H1 (cell line): ENCODE measurements around the gene CLIP3. TPM values are rescaled to one million over a fixed set of nuclear protein-coding genes. Genes with fewer than 3 reads are reported as not detected.

Source experiments
- CTCF ChIA-PET: fragments of 300-600 bp; sonication (Branson Sonifier 250); formaldehyde crosslinking; loops from one replicate; lab custom pipeline; 2021; ENCODE audit not compliant: partially characterized antibody; lab: Charles Lee
- POLR2A ChIA-PET: fragments of 300-600 bp; sonication (Branson Sonifier 250); formaldehyde crosslinking; loops from one replicate; lab custom pipeline; 2021; ENCODE audit warnings: inconsistent platforms; ENCODE audit not compliant: partially characterized antibody; lab: Charles Lee
- DNase-seq, 2 experiments: peaks; one replicate each; pipeline versions ENCODE4 v3.0.0 to v3.0.0-alpha.2; 2010 to 2022; ENCODE audit warnings: low spot score in 2 of 2, low read depth in 1 of 2, mixed read lengths in 1 of 2
- FAIRE-seq: peaks from 2 replicates; lab custom pipeline; 2011; peaks lifted over from hg19 to GRCh38; lab: Jason Lieb, UNC
- H2AFZ ChIP-seq: 2 replicates; pipeline ENCODE4 v1.8.1; 2012; ENCODE audit warnings: low read length, inconsistent platforms
- H2AK5ac ChIP-seq: 2 replicates; pipeline ENCODE4 v1.6.1; 2013; ENCODE audit warnings: low read depth, low read length
- H2BK120ac ChIP-seq: replicated peaks from 2 replicates; pipeline ENCODE3; 2013; ENCODE audit warnings: low read depth, low read length, inconsistent platforms
- H2BK12ac ChIP-seq: 2 replicates; pipeline ENCODE4 v1.6.1; 2013; ENCODE audit warnings: low read depth, low read length
- H2BK15ac ChIP-seq: 2 replicates; pipeline ENCODE4 v1.6.1; 2013; ENCODE audit warnings: low read length
- H2BK20ac ChIP-seq: 2 replicates; pipeline ENCODE4 v1.6.1; 2013; ENCODE audit warnings: low read length
- H2BK5ac ChIP-seq: 2 replicates; pipeline ENCODE4 v1.6.1; 2013; ENCODE audit warnings: low read depth, low read length
- H3K14ac ChIP-seq: 2 replicates; pipeline ENCODE4 v1.6.1; 2013; ENCODE audit warnings: inconsistent platforms; ENCODE audit not compliant: insufficient read length
- H3K18ac ChIP-seq: 2 replicates; pipeline ENCODE4 v1.6.1; 2013; ENCODE audit warnings: low read length; ENCODE audit errors: extremely low read depth
- H3K23ac ChIP-seq: 2 replicates; pipeline ENCODE4 v1.6.1; 2013; ENCODE audit warnings: inconsistent platforms; ENCODE audit not compliant: insufficient read length
- H3K23me2 ChIP-seq: 2 replicates; pipeline ENCODE4 v1.6.1; 2013; ENCODE audit warnings: low read depth, low read length
- H3K27ac ChIP-seq: 2 replicates; pipeline ENCODE4 v1.6.1; 2011; ENCODE audit warnings: low read depth, low read length, inconsistent platforms
- H3K27me3 ChIP-seq, 4 experiments: replicated peaks in 1 of 4; 1 replicate in 1 of 4; 2 replicates in 3 of 4; pipeline versions ENCODE4 v1.6.1 to v1.8.1; 2011 to 2013; ENCODE audit warnings: low read length in 3 of 4, mild to moderate bottlenecking in 3 of 4, inconsistent platforms in 2 of 4, mixed read lengths in 2 of 4, moderate library complexity in 1 of 4; ENCODE audit not compliant: control insufficient read depth in 3 of 4, insufficient read depth in 3 of 4; ENCODE audit errors: extremely low read depth in 1 of 4
- H3K36me3 ChIP-seq, 4 experiments: 2 replicates each; pipeline versions ENCODE4 v1.6.1 to v1.8.1; 2011 to 2013; ENCODE audit warnings: mild to moderate bottlenecking in 4 of 4, low read length in 3 of 4, moderate library complexity in 2 of 4, control low read depth in 1 of 4, inconsistent platforms in 1 of 4; ENCODE audit not compliant: insufficient read depth in 4 of 4, control insufficient read depth in 2 of 4
- H3K4ac ChIP-seq: replicated peaks from 2 replicates; pipeline ENCODE3; 2013; ENCODE audit warnings: low read length, low read depth, mixed read lengths, inconsistent platforms; ENCODE audit not compliant: insufficient read length
- H3K4me1 ChIP-seq, 4 experiments: replicated peaks in 1 of 4; 1 replicate in 1 of 4; 2 replicates in 3 of 4; pipeline versions ENCODE4 v1.6.1 to v1.8.1; 2011 to 2013; ENCODE audit warnings: low read length in 3 of 4, inconsistent platforms in 2 of 4, mixed read lengths in 1 of 4; ENCODE audit not compliant: insufficient read depth in 4 of 4, control insufficient read depth in 3 of 4
- H3K4me2 ChIP-seq, 2 experiments: 2 replicates each; pipeline versions ENCODE4 v1.6.1 to v1.8.1; 2011 to 2013; ENCODE audit warnings: low read depth in 2 of 2, low read length in 2 of 2, control low read depth in 1 of 2, inconsistent platforms in 1 of 2, mild to moderate bottlenecking in 1 of 2; ENCODE audit not compliant: insufficient read depth in 1 of 2
- H3K4me3 ChIP-seq, 4 experiments: fragments of 200-600, 300-600 bp in 1 of 4; sonication (generic), shearing (Covaris generic), sonication (Bioruptor Twin) in 1 of 4; 2 replicates each; pipeline versions ENCODE4 v1.5.1 to v1.8.1; 2011 to 2016; ENCODE audit warnings: low read length in 4 of 4, low read depth in 3 of 4, control low read depth in 2 of 4, inconsistent platforms in 2 of 4, mild to moderate bottlenecking in 2 of 4, mixed read lengths in 1 of 4, moderate library complexity in 1 of 4; ENCODE audit not compliant: insufficient read depth in 2 of 4; ENCODE audit errors: extremely low read depth in 1 of 4
- H3K56ac ChIP-seq: replicated peaks from 2 replicates; pipeline ENCODE3; 2013; ENCODE audit warnings: low read depth, mild to moderate bottlenecking, mixed read lengths, low read length, inconsistent platforms; ENCODE audit not compliant: insufficient read length
- H3K79me1 ChIP-seq: 2 replicates; pipeline ENCODE4 v1.6.1; 2013; ENCODE audit warnings: low read depth, low read length, control low read depth
- H3K79me2 ChIP-seq, 2 experiments: 2 replicates each; pipeline versions ENCODE4 v1.6.1 to v1.8.1; 2012 to 2013; ENCODE audit warnings: low read length in 2 of 2, mild to moderate bottlenecking in 2 of 2, inconsistent platforms in 1 of 2; ENCODE audit not compliant: insufficient read depth in 2 of 2, control insufficient read depth in 1 of 2
- H3K9ac ChIP-seq, 4 experiments: replicated peaks in 1 of 4; 1 replicate in 1 of 4; 2 replicates in 3 of 4; pipeline versions ENCODE4 v1.6.1 to v1.8.1; 2011 to 2013; ENCODE audit warnings: low read depth in 3 of 4, low read length in 3 of 4, control low read depth in 2 of 4, mild to moderate bottlenecking in 2 of 4, moderate library complexity in 2 of 4, inconsistent platforms in 1 of 4; ENCODE audit errors: extremely low read depth in 1 of 4
- H3K9me3 ChIP-seq, 2 experiments: 2 replicates each; pipeline versions ENCODE4 v1.6.1 to v1.8.1; 2012 to 2013; ENCODE audit warnings: mild to moderate bottlenecking in 2 of 2, moderate library complexity in 2 of 2, control low read depth in 1 of 2, inconsistent platforms in 1 of 2, low read depth in 1 of 2, low read length in 1 of 2, mixed read lengths in 1 of 2; ENCODE audit not compliant: insufficient read depth in 2 of 2
- H4K20me1 ChIP-seq, 2 experiments: replicated peaks in 1 of 2; 2 replicates each; pipeline versions ENCODE3 to v1.8.1; 2011 to 2013; ENCODE audit warnings: inconsistent platforms in 2 of 2, low read length in 2 of 2, mild to moderate bottlenecking in 1 of 2; ENCODE audit not compliant: insufficient read depth in 2 of 2, control insufficient read depth in 1 of 2
- H4K5ac ChIP-seq: 2 replicates; pipeline ENCODE4 v1.6.1; 2013; ENCODE audit warnings: low read length, low read depth, mixed read lengths, inconsistent platforms; ENCODE audit not compliant: insufficient read length
- H4K8ac ChIP-seq: 2 replicates; pipeline ENCODE4 v1.8.0; 2013; ENCODE audit warnings: mild to moderate bottlenecking, moderate library complexity, low read length, inconsistent platforms; ENCODE audit not compliant: insufficient read depth; ENCODE audit errors: extremely low read depth
- H4K91ac ChIP-seq: replicated peaks from 2 replicates; pipeline ENCODE3; 2013; ENCODE audit warnings: low read length, mixed read lengths, inconsistent platforms; ENCODE audit not compliant: insufficient read length
- BACH1 ChIP-seq: IDR thresholded peaks from 2 replicates; pipeline ENCODE4 v1.6.1; 2012; ENCODE audit warnings: low read length, improper control_type of control experiment
- GABPA ChIP-seq: IDR thresholded peaks from 2 replicates; pipeline ENCODE4 v1.6.1; 2011; ENCODE audit warnings: mild to moderate bottlenecking, low read length, moderate library complexity, borderline replicate concordance; ENCODE audit not compliant: insufficient read depth
- HDAC2 ChIP-seq, 2 experiments: fragments of 300-600 bp in 1 of 2; sonication (generic) in 1 of 2; IDR thresholded peaks; 2 replicates each; pipeline ENCODE4 v1.6.1; 2011 to 2012; ENCODE audit warnings: low read depth in 2 of 2, low read length in 2 of 2, mild to moderate bottlenecking in 2 of 2, moderate library complexity in 2 of 2, borderline replicate concordance in 1 of 2, inconsistent platforms in 1 of 2
- WGBS, 2 experiments: shearing (Covaris generic) in 1 of 2; methylation state at CpG; one replicate each; pipeline versions ENCODE4 v1.1.6 to v1.1.7; 2013 to 2015; ENCODE audit warnings: low lambda C conversion rate in 2 of 2, mixed read lengths in 2 of 2, inconsistent platforms in 1 of 2, low coverage in 1 of 2, missing lambda C conversion rate in 1 of 2; ENCODE audit not compliant: insufficient replicate concordance in 2 of 2, insufficient coverage in 1 of 2, insufficient read length in 1 of 2; ENCODE audit errors: extremely low coverage in 1 of 2, missing lambda C conversion rate in 1 of 2; 5-methylcytosine and 5-hydroxymethylcytosine counted together
- polyA plus RNA-seq, 7 experiments: library from polyadenylated mRNA; depleted of rRNA in 3 of 7; stranded (reverse) in 5 of 7; unstranded in 2 of 7; fragments of >200 nt in 5 of 7; fragments of 200-250 nt in 2 of 7; gene quantifications; 1 replicate in 5 of 7; 2 replicates in 1 of 7; 4 replicates in 1 of 7; pipeline versions ENCODE4 v1.2.1 to v1.2.3, GENCODE V29; 2011 to 2013; ENCODE audit warnings: missing spikeins in 2 of 7, mixed read lengths in 2 of 7
- total RNA-seq: library from RNA; stranded (reverse); fragmentation: NEBNext Ultra II Directional; extraction: Animal tissue kit (Norgen Biotek cat#: 25700); gene quantifications from 2 replicates; pipeline ENCODE4 v1.2.1, GENCODE V29; 2021

Gene CLIP3
- total and polyA plus RNA-seq, 2 of the 8 experiments (the other 6 are each of a cell fraction or from before 2014, with no cell fraction given): 5.9 to 21.7 TPM

DNA sequence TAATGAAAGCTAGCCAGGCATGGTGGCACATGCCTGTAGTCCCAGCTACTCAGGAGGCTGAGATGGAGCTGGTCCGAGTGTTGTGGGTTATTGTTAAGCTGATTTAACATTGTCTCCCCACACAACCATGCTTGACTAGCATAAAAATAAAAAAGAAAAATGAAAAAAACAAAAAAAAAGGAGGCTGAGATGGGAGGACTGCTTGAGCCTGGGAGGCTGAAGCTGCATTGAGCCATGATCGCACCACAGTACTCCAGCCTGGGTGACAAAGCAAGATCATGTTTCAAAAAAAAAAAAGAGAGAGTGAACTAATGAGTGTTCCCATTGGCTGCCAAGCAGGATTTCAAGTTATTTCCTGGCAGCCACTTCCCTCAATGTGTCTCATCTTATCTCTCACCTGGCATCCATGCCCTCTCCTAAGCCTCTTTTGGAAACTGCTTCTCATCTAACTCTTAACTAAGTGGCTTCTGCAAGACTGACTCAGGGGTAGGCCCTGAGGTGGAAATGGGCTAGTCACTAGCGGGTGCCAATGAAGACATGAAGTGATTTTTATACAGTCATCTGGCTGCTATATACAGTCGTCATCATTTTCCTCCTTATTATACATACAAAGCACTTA lies 16.5 kb upstream of the CLIP3 start:
- Histone ChIP-seq H4K8ac (no peak overlapping the region), H3K56ac (no peak overlapping the region), H4K5ac (no peak overlapping the region), H4K20me1 (peaks cover 0 to 5% of the 10 kb centered on the region in 2 experiments), H2BK15ac (no peak overlapping the region)
- FAIRE-seq: no peak
- TF ChIP-seq BACH1 (no peak), HDAC2 (IDR thresholded peaks at IDR 0.05; ENCODE audit: borderline replicate concordance in 1 of 2, low read depth in 2 of 2, low read length in 2 of 2) (no peak), GABPA (no peak)
- TF ChIP-seq, all 59 proteins: peak for 0
- H2BK20ac ChIP-seq: no peak overlapping the region
- H3K79me1 ChIP-seq: no peaks in the 10 kb centered on the region
- no peaks in the 10 kb centered on the region for H3K9me3 ChIP-seq
- WGBS, 2 experiments: 87% methylated on average over 4 of the region's 4 CpGs; no CpG with 5 or more reads in 1 of the 2 experiments
- H3K14ac ChIP-seq: no peak overlapping the region
- POLR2A ChIA-PET: no interaction called here
- no peaks in the 10 kb centered on the region for H3K36me3 ChIP-seq
- peaks cover 4% of the 10 kb centered on the region for H3K23me2 ChIP-seq
- H3K27me3 ChIP-seq: no peaks in the 10 kb centered on the region
- no peak overlapping the region for H3K4me3 ChIP-seq
- no peak overlapping the region for H2BK12ac ChIP-seq
- H3K23ac ChIP-seq: no peak overlapping the region
- H3K79me2 ChIP-seq: 0 out of 4 replicates have a peak, but pooled peaks cover 0 to 3% of the 10 kb centered on the region in 2 experiments
- DNase-seq: no peak
- H3K18ac ChIP-seq: no peak overlapping the region
- no peak overlapping the region for H3K4ac ChIP-seq
- H3K27ac ChIP-seq: no peak overlapping the region
- no peak overlapping the region for H2AK5ac ChIP-seq
- H2BK120ac ChIP-seq: no peak overlapping the region
- CTCF ChIA-PET: interaction anchor here (1.1 kb wide), 1 partner anchor 11 kb away, joined by 3 read pairs; no protein-coding TSS in a partner anchor
- H2BK5ac ChIP-seq: no peak overlapping the region
- peaks cover 0 to 9% (median 4%) of the 10 kb centered on the region in 4 experiments; a peak in 6 of 7 replicates for H3K4me1 ChIP-seq
- H2AFZ ChIP-seq: no peak overlapping the region
- H3K4me2 ChIP-seq: no peak overlapping the region
- H4K91ac ChIP-seq: no peak overlapping the region
- H3K9ac ChIP-seq: no peak overlapping the region
